IMR-90 (cell line): ENCODE results near the gene MAB21L4. TPM values are rescaled to one million over a fixed set of nuclear protein-coding genes. Genes with fewer than 3 reads are reported as not detected.

Experiments used
- ATAC-seq: fragments of 200-7000 bp; cut with Tn5 transposase; 2 replicates; pipeline ENCODE4 v1.9.1; 2020; ENCODE audit warnings: low read depth, mild to moderate bottlenecking, moderate library complexity
- BruUV-seq: library from RNA; stranded (reverse); fragments of 400-500 nt; replicated peaks from 2 replicates; lab custom pipeline; 2021; lab: Mats Ljungman, UMichigan
- CTCF ChIA-PET: fragments of 300-600 bp; formaldehyde crosslinking; extraction: SDS; loops from one replicate; lab custom pipeline; 2021; ENCODE audit warnings: antibody characterized with exemption; lab: Yijun Ruan, JAX
- POLR2A ChIA-PET: fragments of 300-600 bp; sonication (Branson Sonifier 250); formaldehyde crosslinking; loops from one replicate; lab custom pipeline; 2022; ENCODE audit warnings: antibody characterized with exemption; ENCODE audit not compliant: unreplicated experiment; lab: Charles Lee
- DNase-seq: peaks from one replicate; pipeline ENCODE4 v3.0.0; 2013
- H2AFZ ChIP-seq: replicated peaks from 2 replicates; pipeline ENCODE3; 2013; ENCODE audit warnings: low read length, mild to moderate bottlenecking; ENCODE audit not compliant: poor library complexity
- H2AK5ac ChIP-seq: 2 replicates; pipeline ENCODE4 v1.6.1; 2013; ENCODE audit warnings: low read depth, low read length, inconsistent platforms
- H2AK9ac ChIP-seq: replicated peaks from 2 replicates; pipeline ENCODE3; 2013; ENCODE audit warnings: mild to moderate bottlenecking, low read depth, low read length, moderate library complexity; ENCODE audit not compliant: poor library complexity
- H2BK120ac ChIP-seq: 2 replicates; pipeline ENCODE4 v1.6.1; 2013; ENCODE audit warnings: low read depth, low read length, inconsistent platforms
- H2BK15ac ChIP-seq: 3 replicates; pipeline ENCODE4 v1.6.1; 2013; ENCODE audit warnings: low read depth, low read length, inconsistent platforms
- H2BK20ac ChIP-seq: 2 replicates; pipeline ENCODE4 v1.6.1; 2013; ENCODE audit warnings: low read depth, mild to moderate bottlenecking, inconsistent platforms, low read length, moderate library complexity
- H2BK5ac ChIP-seq: 2 replicates; pipeline ENCODE4 v1.6.1; 2013; ENCODE audit warnings: mild to moderate bottlenecking, low read depth, low read length, inconsistent platforms; ENCODE audit not compliant: poor library complexity, severe bottlenecking
- H3K14ac ChIP-seq: replicated peaks from 2 replicates; pipeline ENCODE4 v1.6.1; 2013; ENCODE audit warnings: low read depth, low read length, inconsistent platforms
- H3K18ac ChIP-seq: 2 replicates; pipeline ENCODE4 v1.6.1; 2013; ENCODE audit warnings: low read depth, low read length, control low read depth
- H3K23ac ChIP-seq: 2 replicates; pipeline ENCODE4 v1.6.1; 2013; ENCODE audit warnings: low read depth, low read length, inconsistent platforms
- H3K27ac ChIP-seq: 2 replicates; pipeline ENCODE4 v1.5.1; 2013; ENCODE audit warnings: mild to moderate bottlenecking, control low read depth, low read length; ENCODE audit not compliant: insufficient read depth
- H3K27me3 ChIP-seq: 2 replicates; pipeline ENCODE4 v1.6.1; 2013; ENCODE audit warnings: low read length; ENCODE audit not compliant: control insufficient read depth, insufficient read depth
- H3K36me3 ChIP-seq: 2 replicates; pipeline ENCODE4 v1.6.1; 2013; ENCODE audit warnings: low read length, mixed read lengths; ENCODE audit not compliant: control insufficient read depth, insufficient read depth
- H3K4ac ChIP-seq: 2 replicates; pipeline ENCODE4 v1.6.1; 2013; ENCODE audit warnings: low read depth, low read length, inconsistent platforms
- H3K4me1 ChIP-seq: 2 replicates; pipeline ENCODE4 v1.6.1; 2013; ENCODE audit warnings: low read length, mixed read lengths; ENCODE audit not compliant: control insufficient read depth, insufficient read depth
- H3K4me2 ChIP-seq: 2 replicates; pipeline ENCODE4 v1.6.1; 2013; ENCODE audit warnings: low read depth, mild to moderate bottlenecking, control low read depth, low read length, moderate library complexity
- H3K4me3 ChIP-seq: 2 replicates; pipeline ENCODE4 v1.5.1; 2013; ENCODE audit warnings: low read depth, mild to moderate bottlenecking, control low read depth, low read length, moderate library complexity; ENCODE audit not compliant: insufficient read depth
- H3K56ac ChIP-seq: 2 replicates; pipeline ENCODE4 v1.6.1; 2013; ENCODE audit warnings: low read length, inconsistent platforms; ENCODE audit not compliant: insufficient read depth; ENCODE audit errors: extremely low read depth
- H3K79me1 ChIP-seq, 2 experiments: 2 replicates each; pipeline ENCODE4 v1.6.1; 2013; ENCODE audit warnings: low read length in 2 of 2, inconsistent platforms in 1 of 2, low read depth in 1 of 2
- H3K9ac ChIP-seq: 2 replicates; pipeline ENCODE4 v1.6.1; 2013; ENCODE audit warnings: low read depth, low read length, control low read depth
- H3K9me1 ChIP-seq: 2 replicates; pipeline ENCODE4 v1.6.1; 2013; ENCODE audit warnings: low read length, inconsistent platforms; ENCODE audit not compliant: insufficient read depth
- H3K9me3 ChIP-seq: 2 replicates; pipeline ENCODE4 v1.6.1; 2013; ENCODE audit warnings: low read length; ENCODE audit not compliant: control insufficient read depth, insufficient read depth
- H4K20me1 ChIP-seq: 2 replicates; pipeline ENCODE4 v1.6.1; 2013; ENCODE audit warnings: low read length, inconsistent platforms; ENCODE audit not compliant: insufficient read depth
- H4K5ac ChIP-seq: 2 replicates; pipeline ENCODE4 v1.6.1; 2013; ENCODE audit warnings: mild to moderate bottlenecking, low read depth, low read length, control low read depth
- H4K8ac ChIP-seq, 2 experiments: 2 replicates each; pipeline ENCODE4 v1.6.1; 2013; ENCODE audit warnings: low read depth in 2 of 2, low read length in 2 of 2, control low read depth in 1 of 2, inconsistent platforms in 1 of 2
- H4K91ac ChIP-seq: 2 replicates; pipeline ENCODE4 v1.6.1; 2013; ENCODE audit warnings: low read depth, low read length, inconsistent platforms; ENCODE audit not compliant: insufficient read depth
- CEBPB ChIP-seq: IDR thresholded peaks from 2 replicates; pipeline ENCODE4 v1.6.1; 2012; ENCODE audit warnings: low read depth, low read length, improper control_type of control experiment
- CHD1 ChIP-seq: IDR thresholded peaks from 2 replicates; pipeline ENCODE4 v1.6.1; 2012; ENCODE audit warnings: low read depth, low read length, improper control_type of control experiment
- MAFK ChIP-seq: IDR thresholded peaks from 2 replicates; pipeline ENCODE4 v1.6.1; 2012; ENCODE audit warnings: low read depth, low read length, improper control_type of control experiment
- MXI1 ChIP-seq: IDR thresholded peaks from 2 replicates; pipeline ENCODE4 v1.6.1; 2012; ENCODE audit warnings: low read depth, mild to moderate bottlenecking, low read length, moderate library complexity, borderline replicate concordance
- NFE2L2 ChIP-seq: fragments of 150-350 bp; IDR thresholded peaks from 2 replicates; pipeline ENCODE4 v1.6.1; 2016; ENCODE audit warnings: low read depth, mild to moderate bottlenecking, low read length
- RAD21 ChIP-seq: IDR thresholded peaks from 2 replicates; pipeline ENCODE4 v1.6.1; 2012; ENCODE audit warnings: low read length, improper control_type of control experiment
- SMC3 ChIP-seq: fragments of 150-350 bp; IDR thresholded peaks from 2 replicates; pipeline ENCODE4 v1.6.1; 2016; ENCODE audit warnings: low read depth, mild to moderate bottlenecking, antibody characterized with exemption, low read length, moderate library complexity
- WGBS, 2 experiments: methylation state at CpG; one replicate each; pipeline versions ENCODE4 v1.1.5 to v1.1.7; 2013; ENCODE audit warnings: missing lambda C conversion rate in 2 of 2; ENCODE audit not compliant: insufficient read length in 1 of 2; ENCODE audit errors: extremely low coverage in 2 of 2; 5-methylcytosine and 5-hydroxymethylcytosine counted together
- dilution Hi-C: fragments of 300-500 bp; cut with HindIII; formaldehyde crosslinking; loops from one replicate; pipeline ENCODE4 v1.14.3; 2018; ENCODE audit warnings: low sequenced_read_pairs; ENCODE audit not compliant: unreplicated experiment
- in situ Hi-C: fragments of 300-500 bp; cut with MboI; formaldehyde crosslinking; loops from 3 replicates; pipeline ENCODE4 v1.14.3; 2019; ENCODE audit warnings: low sequenced_read_pairs, inconsistent platforms, mixed read lengths
- intact Hi-C: fragments of 100-400 bp; cut with micrococcal nuclease; formaldehyde crosslinking; loops from 2 replicates; pipeline ENCODE4 v1.10.0; 2022
- polyA plus RNA-seq, 3 experiments: library from polyadenylated mRNA; depleted of rRNA; stranded (reverse); fragments of >200 nt; gene quantifications; 2 replicates each; pipeline ENCODE4 v1.2.3, GENCODE V29; 2012; ENCODE audit warnings: low replicate concordance in 1 of 3
- total RNA-seq: library from RNA; depleted of rRNA; stranded (reverse); fragments of >200 nt; gene quantifications from 2 replicates; pipeline ENCODE4 v1.2.3, GENCODE V29; 2012
- TF ChIP-seq, protein P1 (sequence below): fragments of 150-350 bp; IDR thresholded peaks from 2 replicates; pipeline ENCODE4 v1.6.1; 2016; ENCODE audit warnings: low read depth, mild to moderate bottlenecking, low read length, moderate library complexity, borderline replicate concordance

MAB21L4 gene
- total and polyA plus RNA-seq, 2 of the 4 experiments (the other 2 are of a cell fraction), result not detected

GRCh38 chr2:240901986-240902614 is 6.1 kb upstream of the MAB21L4 start:
- dilution Hi-C loops, result no loop called here
- in situ Hi-C loops, result no loop called here
- no peaks in the 10 kb centered on the region for H3K4me1 ChIP-seq

More at GRCh38 chr2:240901986-240902614, 6.1 kb upstream of the MAB21L4 start:
- Histone ChIP-seq H2BK20ac (no peak overlapping the region), H3K23ac (no peak overlapping the region; the same call in 1 of the 2 replicates), H2AFZ (no peak overlapping the region), H3K36me3 (no peaks in the 10 kb centered on the region), H2BK15ac (no peak overlapping the region), H3K4me2 (no peak overlapping the region), H4K5ac (no peak overlapping the region), H4K91ac (no peak overlapping the region), H3K18ac (no peak overlapping the region), H3K27me3 (peaks cover 9% of the 10 kb centered on the region; the same call in 1 of the 2 replicates), H3K14ac (no peak overlapping the region), H3K27ac (no peak overlapping the region), H3K79me1 (no peaks in the 10 kb centered on the region), H4K20me1 (no peaks in the 10 kb centered on the region), H2AK9ac (no peak overlapping the region), H3K4me3 (no peak overlapping the region), H3K4ac (no peak overlapping the region), H2AK5ac (no peak overlapping the region), H2BK5ac (no peak overlapping the region), H3K9me1 (no peaks in the 10 kb centered on the region), H3K9ac (no peak overlapping the region), H2BK120ac (no peak overlapping the region), H4K8ac (no peak overlapping the region), H3K56ac (no peak overlapping the region), H3K9me3 (no peaks in the 10 kb centered on the region)
- no peak for DNase-seq
- CTCF ChIA-PET, result no interaction called here
- 90% methylated on average over 2 of the region's 14 CpGs; no CpG with 5 or more reads in 1 of the 2 experiments for WGBS, 2 experiments
- no TSS peak for BruUV-seq
- ATAC-seq, result no peak
- intact Hi-C loops, result no loop called here
- TF ChIP-seq CEBPB (no peak), RAD21 (no peak), CHD1 (no peak), MAFK (no peak), MXI1 (no peak), SMC3 (no peak), NFE2L2 (no peak)
- TF ChIP-seq, protein P1, sequence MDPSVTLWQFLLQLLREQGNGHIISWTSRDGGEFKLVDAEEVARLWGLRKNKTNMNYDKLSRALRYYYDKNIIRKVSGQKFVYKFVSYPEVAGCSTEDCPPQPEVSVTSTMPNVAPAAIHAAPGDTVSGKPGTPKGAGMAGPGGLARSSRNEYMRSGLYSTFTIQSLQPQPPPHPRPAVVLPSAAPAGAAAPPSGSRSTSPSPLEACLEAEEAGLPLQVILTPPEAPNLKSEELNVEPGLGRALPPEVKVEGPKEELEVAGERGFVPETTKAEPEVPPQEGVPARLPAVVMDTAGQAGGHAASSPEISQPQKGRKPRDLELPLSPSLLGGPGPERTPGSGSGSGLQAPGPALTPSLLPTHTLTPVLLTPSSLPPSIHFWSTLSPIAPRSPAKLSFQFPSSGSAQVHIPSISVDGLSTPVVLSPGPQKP, result no peak
- POLR2A ChIA-PET, result no interaction called here
